ENCODE measurements around the gene TSPAN1. TPM values are rescaled to one million over a fixed set of nuclear protein-coding genes. Genes with fewer than 3 reads are reported as not detected.
A peak's percentile ranks its signal among the peaks of the same experiment; 100 is the strongest.

The TSPAN1 gene
- total and polyA plus RNA-seq, 4 donors = 0.33 to 7.0 (median 2.1) TPM

GRCh38 chr1:46193984-46194570 lies 19.2 kb downstream of the TSPAN1 start:
- DNase-seq (ENCODE audit: low spot score) = no peak
- Histone ChIP-seq H3K27me3 (ENCODE audit: control insufficient read depth in 4 of 4, insufficient read depth in 4 of 4, low read length in 3 of 4) (no peaks in the 10 kb centered on the region), H3K36me3 (ENCODE audit: control insufficient read depth in 4 of 4, insufficient read depth in 3 of 4, low read depth in 1 of 4, low read length in 3 of 4) (peaks cover 9 to 38% (median 29%) of the 10 kb centered on the region in 4 donors), H3K4me1 (ENCODE audit: control insufficient read depth in 4 of 4, insufficient read depth in 4 of 4, low read length in 3 of 4) (peaks cover 3 to 45% (median 26%) of the 10 kb centered on the region in 4 donors), H3K4me3 (ENCODE audit: low read depth in 1 of 3, low read length in 3 of 3) (no peak overlapping the region), H3K9ac (ENCODE audit: low read depth in 1 of 2, low read length in 2 of 2) (no peak overlapping the region), H3K9me3 (ENCODE audit: control insufficient read depth in 4 of 4, low read length in 3 of 4) (no peaks in the 10 kb centered on the region), H3K27ac (ENCODE audit: low read depth in 1 of 2, low read length in 2 of 2) (no peak overlapping the region)
- WGBS = 95% methylated on average over 9 of the region's 9 CpGs
- TF ChIP-seq GABPA (IDR thresholded peaks at IDR 0.05 in 1 of 2, conservative IDR thresholded peaks at IDR 0.05 in 1 of 2) = no peak
- no peak for TF ChIP-seq RAD21 (IDR thresholded peaks at IDR 0.05)
- TF ChIP-seq, protein P1, sequence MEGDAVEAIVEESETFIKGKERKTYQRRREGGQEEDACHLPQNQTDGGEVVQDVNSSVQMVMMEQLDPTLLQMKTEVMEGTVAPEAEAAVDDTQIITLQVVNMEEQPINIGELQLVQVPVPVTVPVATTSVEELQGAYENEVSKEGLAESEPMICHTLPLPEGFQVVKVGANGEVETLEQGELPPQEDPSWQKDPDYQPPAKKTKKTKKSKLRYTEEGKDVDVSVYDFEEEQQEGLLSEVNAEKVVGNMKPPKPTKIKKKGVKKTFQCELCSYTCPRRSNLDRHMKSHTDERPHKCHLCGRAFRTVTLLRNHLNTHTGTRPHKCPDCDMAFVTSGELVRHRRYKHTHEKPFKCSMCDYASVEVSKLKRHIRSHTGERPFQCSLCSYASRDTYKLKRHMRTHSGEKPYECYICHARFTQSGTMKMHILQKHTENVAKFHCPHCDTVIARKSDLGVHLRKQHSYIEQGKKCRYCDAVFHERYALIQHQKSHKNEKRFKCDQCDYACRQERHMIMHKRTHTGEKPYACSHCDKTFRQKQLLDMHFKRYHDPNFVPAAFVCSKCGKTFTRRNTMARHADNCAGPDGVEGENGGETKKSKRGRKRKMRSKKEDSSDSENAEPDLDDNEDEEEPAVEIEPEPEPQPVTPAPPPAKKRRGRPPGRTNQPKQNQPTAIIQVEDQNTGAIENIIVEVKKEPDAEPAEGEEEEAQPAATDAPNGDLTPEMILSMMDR (IDR thresholded peaks at IDR 0.05; ENCODE audit: low read depth, low read length, missing input control) = no peak
- no peak for TF ChIP-seq REST (IDR thresholded peaks at IDR 0.05)

GRCh38 chr1:46194641-46195193 lies 19.8 kb downstream of the TSPAN1 start:
- TF ChIP-seq, protein P1 (IDR thresholded peaks at IDR 0.05; ENCODE audit: low read depth, low read length, missing input control) = no peak
- no peak for TF ChIP-seq JUND (IDR thresholded peaks at IDR 0.05)
- no peak for TF ChIP-seq RXRA (IDR thresholded peaks at IDR 0.05)
- no peak for TF ChIP-seq TAF1 (conservative IDR thresholded peaks at IDR 0.05)
- no peak for TF ChIP-seq REST (IDR thresholded peaks at IDR 0.05)
- no peak for TF ChIP-seq EGR1 (IDR thresholded peaks at IDR 0.05; ENCODE audit: low read depth in 2 of 2)
- Histone ChIP-seq H3K36me3 (ENCODE audit: control insufficient read depth in 4 of 4, insufficient read depth in 3 of 4, low read depth in 1 of 4, low read length in 3 of 4) (peaks cover 9 to 38% (median 29%) of the 10 kb centered on the region in 4 donors), H3K27me3 (ENCODE audit: control insufficient read depth in 4 of 4, insufficient read depth in 4 of 4, low read length in 3 of 4) (no peaks in the 10 kb centered on the region), H3K27ac (ENCODE audit: low read depth in 1 of 2, low read length in 2 of 2) (peak overlapping the region in 1 of 2 donors; percentile 13), H3K4me1 (ENCODE audit: control insufficient read depth in 4 of 4, insufficient read depth in 4 of 4, low read length in 3 of 4) (peaks cover 2 to 41% (median 24%) of the 10 kb centered on the region in 4 donors), H3K9ac (ENCODE audit: low read depth in 1 of 2, low read length in 2 of 2) (no peak overlapping the region), H3K9me3 (ENCODE audit: control insufficient read depth in 4 of 4, low read length in 3 of 4) (no peaks in the 10 kb centered on the region), H3K4me3 (ENCODE audit: low read depth in 1 of 3, low read length in 3 of 3) (no peak overlapping the region)
- DNase-seq (ENCODE audit: low spot score) = no peak
- 77% methylated on average over 5 of the region's 5 CpGs for WGBS

Data from liver (tissue), 9 donors.